Stimulated activated naive CD4-positive, alpha-beta T cell (primary cell): ENCODE measurements around the gene FILIP1L.

Experiments used
- DNase-seq, 6 experiments: peaks; one replicate each; lab custom pipeline; 2025; lab: John Stamatoyannopoulos, UW

The FILIP1L gene

DNA sequence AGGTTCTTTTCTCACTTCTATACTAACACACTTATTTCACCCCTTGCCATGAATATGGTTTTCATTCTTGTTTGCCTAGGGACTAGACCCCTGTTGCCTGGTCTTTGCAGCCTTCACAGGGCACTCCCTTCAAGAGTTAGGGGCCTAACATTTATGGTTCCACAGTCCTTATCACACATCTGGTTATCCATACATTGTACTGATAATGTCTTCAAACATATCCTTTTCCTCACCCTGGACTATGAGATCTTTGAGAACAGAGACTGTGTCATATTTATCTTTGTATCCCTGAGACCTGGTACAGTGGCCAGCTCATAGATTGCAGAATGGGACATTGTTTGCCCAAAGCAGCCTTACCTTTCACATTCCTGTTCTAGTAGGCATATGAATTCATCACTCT is 190.4 kb downstream of the FILIP1L start:
- no peak for DNase-seq

DNA sequence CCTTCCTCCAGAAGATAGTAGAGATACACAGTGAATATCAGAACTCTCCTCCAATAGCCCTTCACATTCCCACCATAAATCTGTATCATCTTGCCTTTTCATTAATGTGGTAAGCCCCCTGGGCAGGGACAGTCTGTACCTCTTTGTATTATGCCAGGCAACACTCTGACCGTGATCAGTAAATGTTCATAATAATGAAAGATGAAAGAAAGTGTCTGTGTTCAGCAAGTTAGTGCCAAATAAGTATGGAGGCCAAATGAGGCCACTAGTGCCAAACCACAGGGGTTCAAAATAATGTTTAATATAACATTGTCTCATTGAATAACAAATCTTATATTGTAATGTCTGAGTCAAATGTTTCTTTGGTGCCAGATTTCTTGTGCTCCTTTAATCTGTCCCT is 192.3 kb downstream of the FILIP1L start:
- no peak for DNase-seq

DNA sequence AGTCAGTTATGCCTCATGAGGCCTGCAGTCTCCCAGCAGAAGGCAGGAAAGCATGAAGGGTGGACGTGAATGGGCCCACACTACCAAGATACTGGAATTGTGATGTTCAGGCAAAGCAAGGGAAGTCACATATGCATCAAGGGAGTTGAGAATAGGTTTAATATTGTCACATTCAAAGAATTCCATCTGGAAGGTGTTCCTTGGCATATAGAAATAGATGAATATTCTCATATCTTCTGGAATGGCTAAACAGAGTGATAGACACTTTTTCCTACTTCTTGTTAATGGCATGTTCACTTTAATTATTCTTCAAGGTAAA is 193.0 kb downstream of the FILIP1L start:
- DNase-seq = no peak

DNA sequence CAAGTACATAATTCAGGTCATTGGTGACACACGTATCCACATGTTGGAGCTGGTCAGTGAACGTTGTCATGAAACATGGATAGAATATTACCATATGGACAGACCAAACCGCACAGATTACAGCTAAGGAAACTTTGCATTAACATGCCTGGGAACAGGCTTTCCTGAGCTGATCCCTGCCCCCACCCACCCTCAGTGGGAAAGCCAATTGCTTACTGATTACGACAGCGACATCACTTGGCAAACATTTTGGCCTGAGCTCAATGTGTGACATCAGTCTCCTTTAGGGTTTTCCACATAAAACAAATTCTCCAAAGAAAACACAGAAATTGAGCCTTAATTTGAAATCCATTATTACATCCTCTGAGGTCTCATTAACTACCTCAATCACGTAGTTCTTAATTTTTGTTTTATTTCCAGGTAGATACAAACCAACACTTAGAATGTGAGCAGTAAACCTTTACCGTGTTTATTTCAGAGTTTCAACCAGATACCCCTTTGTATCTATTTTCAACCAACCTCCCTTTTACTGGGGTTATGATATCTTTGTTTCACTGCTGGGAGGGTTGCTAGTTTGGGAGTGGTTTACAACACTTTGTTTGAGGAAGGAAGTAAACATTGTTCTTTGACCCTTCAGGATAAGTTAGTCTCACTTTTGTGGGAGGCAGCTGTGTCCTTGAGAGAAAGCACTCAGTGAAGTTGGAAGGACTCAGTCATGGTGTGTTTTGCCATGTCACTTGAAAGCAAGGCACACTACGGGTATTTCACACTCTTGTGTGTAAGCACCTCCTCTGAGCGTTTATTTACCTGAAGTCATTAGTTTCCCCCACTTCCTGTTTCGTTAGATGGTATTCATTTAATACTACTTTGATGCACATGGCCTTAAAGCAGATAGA is 193.6 kb downstream of the FILIP1L start:
- no peak for DNase-seq

DNA sequence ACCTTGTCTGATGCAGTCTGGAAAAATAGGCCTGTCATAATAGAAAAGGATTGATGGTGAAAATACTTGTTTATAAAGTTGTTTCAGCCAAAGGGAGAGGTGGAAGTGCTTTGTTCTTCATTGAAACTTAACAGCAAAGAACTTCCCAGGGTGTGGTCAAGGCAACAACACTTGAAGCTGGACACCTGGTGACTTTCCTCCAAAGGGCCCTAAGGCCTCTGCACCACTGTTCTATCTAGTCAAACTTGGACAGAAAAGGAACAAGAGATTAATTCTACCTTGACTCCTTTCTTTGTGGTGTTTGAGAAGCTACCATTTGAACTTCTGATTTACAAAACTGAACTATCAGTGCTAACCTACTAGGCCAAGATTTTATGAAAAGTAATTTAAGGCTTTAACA is 194.6 kb downstream of the FILIP1L start:
- DNase-seq = no peak

DNA sequence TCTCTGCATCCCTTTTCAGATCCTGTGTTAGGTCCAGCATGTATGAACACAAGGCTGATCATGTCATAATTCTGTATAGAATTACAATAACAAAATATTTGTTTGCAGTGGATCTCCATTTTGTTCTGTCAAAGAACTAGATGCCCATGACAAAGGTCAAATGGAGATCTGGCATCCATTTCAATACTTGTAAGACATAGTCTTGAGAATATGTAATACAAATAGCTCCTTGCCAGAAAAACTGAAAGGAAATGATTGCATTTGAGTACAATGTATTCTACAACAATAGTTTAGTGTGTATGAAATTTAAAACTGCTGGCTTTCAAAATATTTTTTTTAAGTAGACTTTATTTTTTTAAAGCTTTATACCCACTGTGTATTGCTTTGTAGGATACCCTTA is 195.6 kb downstream of the FILIP1L start:
- DNase-seq = no peak

DNA sequence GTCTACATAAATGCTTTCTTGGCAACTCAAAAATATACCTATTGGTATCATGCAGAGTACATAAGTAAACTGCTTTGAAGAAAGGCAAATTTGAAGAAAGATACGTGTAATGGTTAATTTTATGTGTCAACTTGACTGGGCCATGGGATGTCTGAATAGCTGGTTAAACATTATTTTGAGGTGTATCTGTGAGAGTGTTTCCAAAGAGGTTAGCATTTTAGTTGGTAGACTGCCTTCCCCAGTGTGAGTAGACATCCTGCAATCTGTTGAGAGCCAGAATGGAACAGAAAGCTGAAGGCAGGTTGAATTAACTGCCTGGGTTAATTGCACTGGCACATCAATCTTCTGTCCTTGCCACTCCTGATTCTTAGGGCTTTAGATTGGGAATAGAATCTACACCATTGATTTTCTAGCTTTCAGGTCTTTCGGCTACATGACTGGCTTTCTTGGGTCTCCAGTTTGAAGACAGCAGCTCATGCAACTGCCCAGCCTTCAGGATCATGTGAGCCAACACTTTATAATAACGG is 198.3 kb downstream of the FILIP1L start:
- DNase-seq = no peak

DNA sequence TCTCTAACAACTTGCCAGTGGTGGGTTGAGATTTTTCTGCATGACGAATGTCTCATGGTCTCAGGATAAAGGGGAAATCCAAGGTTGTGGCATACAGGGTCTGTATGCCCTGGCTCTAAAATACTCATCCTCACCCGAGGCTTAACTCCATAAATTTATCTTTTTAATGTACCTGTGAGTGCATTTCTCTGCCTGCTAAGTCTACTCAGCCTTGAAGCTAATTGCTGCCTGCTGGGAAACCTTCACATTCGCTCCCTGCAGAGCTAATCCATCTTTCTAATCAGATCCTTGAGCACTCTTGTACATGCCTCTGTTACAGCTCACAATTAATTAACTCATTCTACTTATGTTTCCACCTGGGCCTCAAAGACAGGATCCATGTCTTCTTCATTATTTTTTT is 202.9 kb downstream of the FILIP1L start:
- no peak for DNase-seq

DNA sequence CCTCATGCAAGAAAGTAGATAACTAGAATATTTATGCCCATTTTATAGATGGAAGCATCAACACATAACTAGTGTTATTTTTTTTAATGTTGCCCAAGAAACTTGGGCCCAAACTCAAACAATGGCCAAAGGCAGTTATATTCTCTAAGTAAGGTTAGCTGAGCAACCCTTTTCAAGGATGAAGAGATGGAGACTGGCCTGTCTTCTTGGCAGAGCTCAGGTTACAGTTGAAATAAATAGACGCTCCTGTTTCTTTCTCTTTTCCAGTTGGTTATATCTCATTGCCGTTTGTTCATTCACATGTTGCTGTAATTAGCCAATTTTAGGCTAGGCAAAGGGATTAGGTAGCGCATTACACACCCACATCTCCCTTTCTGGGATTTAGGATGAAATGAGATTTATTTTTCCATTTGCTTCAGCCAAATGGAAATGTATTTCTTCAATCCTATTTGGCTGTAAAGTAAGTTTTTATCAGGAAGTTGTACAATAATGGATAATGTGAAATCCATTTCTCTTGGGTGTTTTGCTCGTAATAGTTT is 203.5 kb downstream of the FILIP1L start:
- no peak for DNase-seq

DNA sequence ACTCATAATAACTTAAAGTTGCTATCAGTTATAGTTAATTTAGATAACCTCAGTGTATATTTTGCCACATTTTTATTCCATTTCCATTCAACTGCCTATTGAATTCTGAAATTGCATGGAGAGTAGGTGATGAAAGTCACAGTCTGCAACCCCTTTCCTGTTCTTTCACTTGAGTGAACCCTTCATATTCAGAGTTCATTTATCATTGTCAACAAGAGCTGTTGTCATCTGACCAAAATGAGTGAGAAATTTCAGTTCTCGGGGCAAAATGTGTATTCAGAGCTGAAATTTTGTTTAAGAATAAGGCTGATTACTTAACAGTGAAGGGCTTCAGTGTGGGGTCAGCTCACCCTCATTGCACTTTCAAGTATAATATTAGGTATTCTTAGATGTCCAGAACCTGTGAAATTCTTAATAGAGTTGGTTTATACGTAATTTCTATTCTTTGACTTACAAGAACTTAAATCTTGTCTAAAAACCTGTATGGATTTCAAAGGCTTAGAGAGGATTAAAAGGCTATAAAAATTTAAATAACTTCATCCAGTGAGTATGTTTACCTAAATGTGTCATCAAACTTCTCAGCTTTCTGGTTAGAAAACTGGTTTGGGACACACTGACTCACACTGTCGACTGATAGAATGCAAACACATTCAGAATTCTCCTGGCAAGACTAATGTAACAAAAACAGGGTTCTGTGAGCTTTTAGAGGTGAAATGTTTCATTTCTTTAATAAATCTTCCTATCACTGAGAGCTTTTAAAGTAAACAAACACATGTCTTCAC is 204.4 kb downstream of the FILIP1L start:
- DNase-seq = no peak

DNA sequence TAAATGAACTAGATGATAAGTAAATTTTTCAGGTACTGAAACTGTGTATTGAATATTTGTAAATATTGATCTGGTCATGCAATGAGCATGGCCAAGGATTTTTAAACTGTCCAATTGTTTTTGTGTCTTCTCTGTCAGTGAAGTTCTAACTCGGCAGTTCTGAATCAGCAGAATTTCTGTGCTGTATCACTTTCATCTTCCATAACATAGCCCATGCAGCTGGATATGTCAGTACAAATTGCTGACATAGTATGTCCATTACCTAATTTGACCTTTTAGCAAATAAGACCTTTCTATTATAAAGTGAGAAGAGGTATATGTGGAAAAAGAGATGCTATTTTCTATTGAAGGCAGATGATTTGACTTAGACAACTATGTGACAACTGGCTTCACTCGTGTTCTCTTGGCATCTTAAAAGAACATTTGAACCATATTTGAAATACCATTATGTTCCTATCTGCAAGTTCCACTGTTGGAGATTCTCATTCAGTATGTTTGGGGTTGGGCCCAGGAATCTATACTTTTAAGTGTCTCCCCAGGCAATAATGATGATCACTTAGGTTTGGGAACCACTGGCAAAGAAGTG is 206.2 kb downstream of the FILIP1L start:
- no peak for DNase-seq

DNA sequence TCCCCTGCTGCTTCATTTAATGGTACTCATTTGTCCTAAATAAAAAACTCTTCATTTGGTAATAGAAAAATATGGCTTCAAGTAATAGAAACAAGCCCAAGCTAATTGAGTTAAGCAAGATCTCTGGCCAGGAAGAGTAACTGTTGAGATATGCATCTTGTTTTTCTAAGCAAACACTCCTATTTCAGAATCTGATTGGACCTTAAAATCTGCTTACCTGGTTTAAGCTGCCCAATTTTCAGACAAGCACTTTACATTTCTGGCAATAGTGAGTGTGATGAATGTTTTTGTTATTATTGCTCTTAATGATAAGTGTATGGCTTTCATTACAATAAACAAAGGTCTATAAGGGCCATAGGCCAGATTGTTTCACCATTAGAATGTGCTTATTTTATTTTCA is 210.4 kb downstream of the FILIP1L start:
- no peak for DNase-seq

DNA sequence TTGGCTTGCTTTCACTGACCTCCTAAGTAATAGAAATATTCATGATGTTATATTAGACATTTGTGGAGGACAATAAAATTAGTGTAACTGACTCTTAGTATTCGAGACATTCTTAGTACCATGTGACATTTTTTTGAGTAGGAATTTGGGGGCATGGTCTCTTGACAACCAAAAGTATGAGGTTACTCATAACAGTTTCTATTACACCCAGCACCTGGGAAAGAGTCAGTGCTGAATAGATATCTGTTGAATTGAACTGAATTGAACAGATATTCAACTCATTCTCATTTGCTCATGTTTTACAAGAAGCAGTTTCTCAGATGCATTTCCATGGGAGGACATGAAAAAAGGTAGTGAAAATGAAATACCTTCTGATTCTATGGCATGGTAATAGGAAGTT is 212.2 kb downstream of the FILIP1L start:
- DNase-seq = no peak

DNA sequence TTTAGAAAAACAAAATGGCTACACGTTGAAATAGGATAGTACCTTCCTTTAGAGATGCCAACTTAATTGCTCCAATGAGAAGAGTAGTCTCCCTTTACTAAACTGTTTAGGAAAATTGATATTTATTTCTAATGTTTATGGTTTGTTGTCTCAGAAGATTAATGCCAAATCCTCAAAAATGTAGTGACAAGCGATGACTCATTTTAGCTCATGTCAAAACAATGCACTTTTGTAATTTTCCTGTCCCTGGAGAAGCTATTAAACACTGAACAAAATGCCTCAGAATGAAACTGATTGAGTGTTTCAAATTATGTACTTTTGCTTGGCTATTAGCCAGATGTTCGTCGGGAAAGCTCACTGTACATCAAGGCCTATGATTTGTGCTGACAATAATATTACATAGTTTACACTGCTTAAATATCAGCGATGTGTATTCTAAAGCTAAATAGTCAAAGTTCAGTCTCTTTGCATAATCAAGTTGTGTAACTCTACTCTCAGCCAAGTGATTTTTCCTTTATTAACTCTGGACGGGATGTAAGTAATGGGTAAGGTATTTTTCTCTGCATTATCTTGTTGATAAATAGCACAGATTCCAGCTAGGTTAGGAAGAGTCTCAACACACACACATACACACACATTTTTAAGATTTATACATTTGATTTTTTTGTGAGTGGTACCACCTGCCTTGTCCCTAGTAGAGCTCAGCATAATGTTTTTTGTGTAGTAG is 212.9 kb downstream of the FILIP1L start:
- no peak for DNase-seq

DNA sequence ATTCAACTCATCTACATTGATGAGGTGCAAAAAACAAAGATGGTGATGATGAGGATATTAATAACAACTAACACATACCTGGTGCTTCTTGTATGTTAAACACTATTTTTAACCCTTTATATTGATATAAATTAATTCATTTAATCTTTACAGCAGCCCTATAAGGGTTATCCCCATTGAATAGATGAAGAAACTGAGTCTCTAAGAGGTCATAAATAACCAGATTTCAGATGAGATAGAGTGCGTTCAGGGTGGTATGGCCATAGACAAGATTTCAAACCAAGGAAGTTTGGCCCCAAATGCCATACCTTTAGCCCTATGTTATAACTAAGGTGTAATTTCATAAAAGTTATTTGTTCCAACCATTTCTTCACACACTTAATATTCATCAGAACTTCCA is 214.1 kb downstream of the FILIP1L start:
- DNase-seq = no peak

DNA sequence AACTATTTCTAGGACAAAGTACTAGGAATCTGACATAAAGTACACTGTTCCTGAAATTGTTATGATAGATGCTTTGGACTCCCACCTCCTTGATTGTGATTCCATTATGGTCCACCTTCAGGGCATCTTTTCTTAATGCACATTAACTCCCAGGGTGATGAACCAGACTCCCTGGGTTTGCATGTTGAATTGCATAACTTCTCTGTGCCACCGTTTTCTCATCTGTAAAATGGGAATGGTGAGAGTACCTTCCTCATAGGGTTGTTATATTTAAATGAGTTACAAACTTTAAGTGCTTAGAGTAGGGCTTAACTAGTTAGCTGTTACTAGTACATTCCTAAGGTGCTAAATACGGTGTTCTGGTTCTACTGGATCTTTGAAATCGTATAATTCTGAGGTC is 214.7 kb downstream of the FILIP1L start:
- DNase-seq = no peak

DNA sequence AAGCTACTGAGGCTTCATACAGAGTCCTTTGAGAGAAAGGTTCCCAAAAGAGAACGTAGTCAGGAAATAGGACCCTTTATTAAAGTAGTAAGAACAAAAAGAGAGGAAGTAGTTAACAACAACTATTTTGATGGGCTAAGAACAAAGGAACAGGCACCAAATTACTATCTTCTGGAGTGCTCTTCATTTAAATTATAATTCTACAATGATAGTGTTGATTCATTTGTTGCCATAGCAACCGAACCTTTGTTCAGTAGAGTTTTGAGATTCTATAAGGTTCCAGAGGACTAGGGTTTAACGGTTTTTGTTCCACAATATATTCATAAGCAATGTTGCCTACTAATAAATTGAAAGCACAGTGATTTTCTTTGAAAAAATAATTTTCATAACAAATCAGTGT is 217.8 kb downstream of the FILIP1L start:
- DNase-seq = no peak

DNA sequence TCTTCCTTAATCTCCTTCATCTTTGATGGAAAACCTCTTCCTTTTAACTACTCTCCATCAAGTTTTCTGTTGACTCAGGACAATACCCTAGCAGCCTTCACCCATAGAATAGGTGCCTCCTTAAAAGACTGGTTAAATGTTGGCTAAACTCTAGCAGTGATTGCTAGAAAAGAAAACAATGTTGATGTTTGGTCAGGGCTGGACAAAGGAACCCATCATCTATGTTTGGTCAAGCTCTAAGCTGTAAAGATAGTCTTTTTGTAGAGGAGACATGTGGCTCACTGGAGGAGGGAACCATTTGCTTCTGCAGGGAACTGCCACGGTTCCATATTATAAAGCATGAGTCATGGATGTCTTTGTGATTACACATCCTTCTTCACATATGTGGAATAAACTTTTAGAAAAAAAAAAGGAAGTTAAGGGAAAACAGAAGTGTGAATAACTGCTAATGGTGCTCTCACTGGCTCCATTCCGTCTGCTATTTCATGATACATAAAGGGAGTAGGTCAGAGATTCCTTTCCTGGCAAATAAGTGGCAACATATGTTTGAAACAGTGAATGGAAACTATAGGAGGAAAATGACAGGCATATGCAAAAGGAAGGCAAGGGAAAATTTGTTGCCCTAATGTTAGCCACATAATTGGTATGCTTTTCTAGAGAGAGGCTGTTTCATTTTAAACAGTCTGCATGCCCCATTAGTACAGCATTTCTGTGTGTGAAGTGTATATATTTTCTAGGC is 218.4 kb downstream of the FILIP1L start:
- DNase-seq = no peak

DNA sequence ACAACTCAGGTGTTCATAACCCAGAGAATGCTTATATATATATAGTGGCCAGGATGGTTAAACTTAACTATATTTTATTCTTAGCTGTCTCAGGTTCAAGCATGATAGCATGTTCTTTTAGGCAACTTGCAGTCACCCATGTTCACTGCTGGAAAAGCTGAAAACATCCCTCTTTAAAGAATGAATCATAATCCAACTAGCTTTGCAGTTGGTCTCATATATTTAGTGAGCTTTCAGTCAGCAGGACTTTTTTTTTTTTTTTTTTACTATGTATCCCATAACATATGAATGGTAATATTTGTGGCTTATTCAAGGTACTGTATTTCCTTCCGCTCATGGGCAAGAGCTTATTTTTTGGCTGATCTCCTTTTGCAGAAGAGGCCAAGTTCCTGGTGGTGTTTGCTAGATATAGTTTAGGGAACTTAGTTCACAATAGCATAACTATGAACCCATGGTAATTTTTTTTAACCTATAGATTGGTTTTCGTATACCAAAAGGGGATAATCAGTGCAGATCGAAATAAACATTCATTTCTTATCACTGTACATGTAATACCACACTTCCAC is 219.1 kb downstream of the FILIP1L start:
- no peak for DNase-seq

DNA sequence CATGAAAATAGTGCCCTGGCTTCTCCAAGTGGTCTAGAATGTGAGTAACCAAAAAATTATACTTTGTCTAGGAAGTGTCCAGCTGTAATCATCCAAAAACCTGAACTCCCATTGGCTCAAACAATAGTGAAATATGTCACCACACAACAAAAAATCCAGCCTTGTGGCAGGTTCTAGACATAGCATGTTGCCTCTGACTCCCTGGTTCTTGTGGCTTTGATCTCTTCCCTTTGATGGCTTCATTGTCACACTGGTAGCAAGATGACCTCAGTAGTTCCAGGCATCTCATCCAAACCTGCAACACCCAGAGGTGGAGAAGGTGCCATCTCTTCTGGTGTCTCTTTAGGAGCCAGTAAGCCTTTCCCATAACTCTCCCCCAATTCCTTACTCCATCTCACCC is 222.0 kb downstream of the FILIP1L start:
- DNase-seq = no peak
